H1 (cell line): ENCODE results near the gene TMEM135. TPM values are rescaled to one million over a fixed set of nuclear protein-coding genes. Genes with fewer than 3 reads are reported as not detected.
"Not testable (repeated sequence)": the region's sequence is repeated elsewhere in the genome, so short reads cannot be mapped to it uniquely, and the experiment has no call there.

Experiments used
- CTCF ChIA-PET: fragments of 300-600 bp; sonication (Branson Sonifier 250); formaldehyde crosslinking; loops from one replicate; lab custom pipeline; 2021; ENCODE audit not compliant: partially characterized antibody; lab: Charles Lee
- POLR2A ChIA-PET: fragments of 300-600 bp; sonication (Branson Sonifier 250); formaldehyde crosslinking; loops from one replicate; lab custom pipeline; 2021; ENCODE audit warnings: inconsistent platforms; ENCODE audit not compliant: partially characterized antibody; lab: Charles Lee
- DNase-seq, 2 experiments: peaks; one replicate each; pipeline versions ENCODE4 v3.0.0 to v3.0.0-alpha.2; 2010 to 2022; ENCODE audit warnings: low spot score in 2 of 2, low read depth in 1 of 2, mixed read lengths in 1 of 2
- FAIRE-seq: peaks from 2 replicates; lab custom pipeline; 2011; peaks lifted over from hg19 to GRCh38; lab: Jason Lieb, UNC
- H2AFZ ChIP-seq: 2 replicates; pipeline ENCODE4 v1.8.1; 2012; ENCODE audit warnings: low read length, inconsistent platforms
- H2AK5ac ChIP-seq: 2 replicates; pipeline ENCODE4 v1.6.1; 2013; ENCODE audit warnings: low read depth, low read length
- H2BK120ac ChIP-seq: replicated peaks from 2 replicates; pipeline ENCODE3; 2013; ENCODE audit warnings: low read depth, low read length, inconsistent platforms
- H2BK12ac ChIP-seq: 2 replicates; pipeline ENCODE4 v1.6.1; 2013; ENCODE audit warnings: low read depth, low read length
- H2BK15ac ChIP-seq: 2 replicates; pipeline ENCODE4 v1.6.1; 2013; ENCODE audit warnings: low read length
- H2BK20ac ChIP-seq: 2 replicates; pipeline ENCODE4 v1.6.1; 2013; ENCODE audit warnings: low read length
- H2BK5ac ChIP-seq: 2 replicates; pipeline ENCODE4 v1.6.1; 2013; ENCODE audit warnings: low read depth, low read length
- H3K14ac ChIP-seq: 2 replicates; pipeline ENCODE4 v1.6.1; 2013; ENCODE audit warnings: inconsistent platforms; ENCODE audit not compliant: insufficient read length
- H3K18ac ChIP-seq: 2 replicates; pipeline ENCODE4 v1.6.1; 2013; ENCODE audit warnings: low read length; ENCODE audit errors: extremely low read depth
- H3K23ac ChIP-seq: 2 replicates; pipeline ENCODE4 v1.6.1; 2013; ENCODE audit warnings: inconsistent platforms; ENCODE audit not compliant: insufficient read length
- H3K23me2 ChIP-seq: 2 replicates; pipeline ENCODE4 v1.6.1; 2013; ENCODE audit warnings: low read depth, low read length
- H3K27ac ChIP-seq: 2 replicates; pipeline ENCODE4 v1.6.1; 2011; ENCODE audit warnings: low read depth, low read length, inconsistent platforms
- H3K27me3 ChIP-seq, 4 experiments: replicated peaks in 1 of 4; 1 replicate in 1 of 4; 2 replicates in 3 of 4; pipeline versions ENCODE4 v1.6.1 to v1.8.1; 2011 to 2013; ENCODE audit warnings: low read length in 3 of 4, mild to moderate bottlenecking in 3 of 4, inconsistent platforms in 2 of 4, mixed read lengths in 2 of 4, moderate library complexity in 1 of 4; ENCODE audit not compliant: control insufficient read depth in 3 of 4, insufficient read depth in 3 of 4; ENCODE audit errors: extremely low read depth in 1 of 4
- H3K36me3 ChIP-seq, 4 experiments: 2 replicates each; pipeline versions ENCODE4 v1.6.1 to v1.8.1; 2011 to 2013; ENCODE audit warnings: mild to moderate bottlenecking in 4 of 4, low read length in 3 of 4, moderate library complexity in 2 of 4, control low read depth in 1 of 4, inconsistent platforms in 1 of 4; ENCODE audit not compliant: insufficient read depth in 4 of 4, control insufficient read depth in 2 of 4
- H3K4ac ChIP-seq: replicated peaks from 2 replicates; pipeline ENCODE3; 2013; ENCODE audit warnings: low read length, low read depth, mixed read lengths, inconsistent platforms; ENCODE audit not compliant: insufficient read length
- H3K4me1 ChIP-seq, 4 experiments: replicated peaks in 1 of 4; 1 replicate in 1 of 4; 2 replicates in 3 of 4; pipeline versions ENCODE4 v1.6.1 to v1.8.1; 2011 to 2013; ENCODE audit warnings: low read length in 3 of 4, inconsistent platforms in 2 of 4, mixed read lengths in 1 of 4; ENCODE audit not compliant: insufficient read depth in 4 of 4, control insufficient read depth in 3 of 4
- H3K4me2 ChIP-seq, 2 experiments: 2 replicates each; pipeline versions ENCODE4 v1.6.1 to v1.8.1; 2011 to 2013; ENCODE audit warnings: low read depth in 2 of 2, low read length in 2 of 2, control low read depth in 1 of 2, inconsistent platforms in 1 of 2, mild to moderate bottlenecking in 1 of 2; ENCODE audit not compliant: insufficient read depth in 1 of 2
- H3K4me3 ChIP-seq, 4 experiments: fragments of 200-600, 300-600 bp in 1 of 4; sonication (generic), shearing (Covaris generic), sonication (Bioruptor Twin) in 1 of 4; 2 replicates each; pipeline versions ENCODE4 v1.5.1 to v1.8.1; 2011 to 2016; ENCODE audit warnings: low read length in 4 of 4, low read depth in 3 of 4, control low read depth in 2 of 4, inconsistent platforms in 2 of 4, mild to moderate bottlenecking in 2 of 4, mixed read lengths in 1 of 4, moderate library complexity in 1 of 4; ENCODE audit not compliant: insufficient read depth in 2 of 4; ENCODE audit errors: extremely low read depth in 1 of 4
- H3K56ac ChIP-seq: replicated peaks from 2 replicates; pipeline ENCODE3; 2013; ENCODE audit warnings: low read depth, mild to moderate bottlenecking, mixed read lengths, low read length, inconsistent platforms; ENCODE audit not compliant: insufficient read length
- H3K79me1 ChIP-seq: 2 replicates; pipeline ENCODE4 v1.6.1; 2013; ENCODE audit warnings: low read depth, low read length, control low read depth
- H3K79me2 ChIP-seq, 2 experiments: 2 replicates each; pipeline versions ENCODE4 v1.6.1 to v1.8.1; 2012 to 2013; ENCODE audit warnings: low read length in 2 of 2, mild to moderate bottlenecking in 2 of 2, inconsistent platforms in 1 of 2; ENCODE audit not compliant: insufficient read depth in 2 of 2, control insufficient read depth in 1 of 2
- H3K9ac ChIP-seq, 4 experiments: replicated peaks in 1 of 4; 1 replicate in 1 of 4; 2 replicates in 3 of 4; pipeline versions ENCODE4 v1.6.1 to v1.8.1; 2011 to 2013; ENCODE audit warnings: low read depth in 3 of 4, low read length in 3 of 4, control low read depth in 2 of 4, mild to moderate bottlenecking in 2 of 4, moderate library complexity in 2 of 4, inconsistent platforms in 1 of 4; ENCODE audit errors: extremely low read depth in 1 of 4
- H3K9me3 ChIP-seq, 2 experiments: 2 replicates each; pipeline versions ENCODE4 v1.6.1 to v1.8.1; 2012 to 2013; ENCODE audit warnings: mild to moderate bottlenecking in 2 of 2, moderate library complexity in 2 of 2, control low read depth in 1 of 2, inconsistent platforms in 1 of 2, low read depth in 1 of 2, low read length in 1 of 2, mixed read lengths in 1 of 2; ENCODE audit not compliant: insufficient read depth in 2 of 2
- H4K20me1 ChIP-seq, 2 experiments: replicated peaks in 1 of 2; 2 replicates each; pipeline versions ENCODE3 to v1.8.1; 2011 to 2013; ENCODE audit warnings: inconsistent platforms in 2 of 2, low read length in 2 of 2, mild to moderate bottlenecking in 1 of 2; ENCODE audit not compliant: insufficient read depth in 2 of 2, control insufficient read depth in 1 of 2
- H4K5ac ChIP-seq: 2 replicates; pipeline ENCODE4 v1.6.1; 2013; ENCODE audit warnings: low read length, low read depth, mixed read lengths, inconsistent platforms; ENCODE audit not compliant: insufficient read length
- H4K8ac ChIP-seq: 2 replicates; pipeline ENCODE4 v1.8.0; 2013; ENCODE audit warnings: mild to moderate bottlenecking, moderate library complexity, low read length, inconsistent platforms; ENCODE audit not compliant: insufficient read depth; ENCODE audit errors: extremely low read depth
- H4K91ac ChIP-seq: replicated peaks from 2 replicates; pipeline ENCODE3; 2013; ENCODE audit warnings: low read length, mixed read lengths, inconsistent platforms; ENCODE audit not compliant: insufficient read length
- SIX5 ChIP-seq: IDR thresholded peaks from 2 replicates; pipeline ENCODE4 v1.6.1; 2011; ENCODE audit warnings: mild to moderate bottlenecking, low read depth, low read length
- YY1 ChIP-seq: IDR thresholded peaks from 2 replicates; pipeline ENCODE4 v1.6.1; 2011; ENCODE audit warnings: low read depth, mild to moderate bottlenecking, low read length
- WGBS, 2 experiments: shearing (Covaris generic) in 1 of 2; methylation state at CpG; one replicate each; pipeline versions ENCODE4 v1.1.6 to v1.1.7; 2013 to 2015; ENCODE audit warnings: low lambda C conversion rate in 2 of 2, mixed read lengths in 2 of 2, inconsistent platforms in 1 of 2, low coverage in 1 of 2, missing lambda C conversion rate in 1 of 2; ENCODE audit not compliant: insufficient replicate concordance in 2 of 2, insufficient coverage in 1 of 2, insufficient read length in 1 of 2; ENCODE audit errors: extremely low coverage in 1 of 2, missing lambda C conversion rate in 1 of 2; 5-methylcytosine and 5-hydroxymethylcytosine counted together
- polyA plus RNA-seq, 7 experiments: library from polyadenylated mRNA; depleted of rRNA in 3 of 7; stranded (reverse) in 5 of 7; unstranded in 2 of 7; fragments of >200 nt in 5 of 7; fragments of 200-250 nt in 2 of 7; gene quantifications; 1 replicate in 5 of 7; 2 replicates in 1 of 7; 4 replicates in 1 of 7; pipeline versions ENCODE4 v1.2.1 to v1.2.3, GENCODE V29; 2011 to 2013; ENCODE audit warnings: missing spikeins in 2 of 7, mixed read lengths in 2 of 7
- total RNA-seq: library from RNA; stranded (reverse); fragmentation: NEBNext Ultra II Directional; extraction: Animal tissue kit (Norgen Biotek cat#: 25700); gene quantifications from 2 replicates; pipeline ENCODE4 v1.2.1, GENCODE V29; 2021

TMEM135 gene
- total and polyA plus RNA-seq, 2 of the 8 experiments (the other 6 are each of a cell fraction or from before 2014, with no cell fraction given) = 9.3 to 31.3 TPM

DNA sequence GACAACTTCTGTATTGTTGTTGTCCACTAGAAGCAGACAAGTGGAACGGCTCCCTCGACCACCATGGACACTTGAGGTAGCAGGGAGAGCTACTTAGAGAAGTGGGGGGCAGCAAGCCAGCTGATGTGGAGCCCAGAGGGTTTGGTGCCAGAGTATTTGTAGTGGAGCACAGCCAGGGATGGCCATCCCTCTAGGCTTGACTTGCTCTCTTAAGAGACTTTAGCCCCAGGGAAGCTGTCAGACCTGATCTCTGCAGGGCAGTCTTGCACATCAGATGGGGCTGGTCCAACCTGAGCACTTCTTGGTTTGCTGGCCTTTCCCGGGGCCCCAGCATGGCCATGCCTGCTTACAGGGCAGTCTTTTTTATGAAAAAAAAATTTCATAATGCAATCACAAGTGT is 15.0 kb upstream of the TMEM135 start:
- POLR2A ChIA-PET = no interaction called here
- no peak overlapping the region for H3K4ac ChIP-seq
- no peak overlapping the region for H3K56ac ChIP-seq
- no peak overlapping the region for H3K14ac ChIP-seq
- H4K20me1 ChIP-seq = no peaks in the 10 kb centered on the region
- no peaks in the 10 kb centered on the region for H3K4me1 ChIP-seq
- H3K4me2 ChIP-seq = no peak overlapping the region
- FAIRE-seq (no peak), DNase-seq (no peak)
- no peak overlapping the region for H3K4me3 ChIP-seq
- H3K23me2 ChIP-seq = no peaks in the 10 kb centered on the region
- H3K18ac ChIP-seq = no peak overlapping the region
- H3K79me2 ChIP-seq = no peaks in the 10 kb centered on the region
- H2BK15ac ChIP-seq = no peak overlapping the region
- H3K27me3 ChIP-seq = no peaks in the 10 kb centered on the region
- 75% methylated on average over 3 of the region's 3 CpGs; no CpG with 5 or more reads in 1 of the 2 experiments for WGBS, 2 experiments
- H3K79me1 ChIP-seq = no peaks in the 10 kb centered on the region
- H3K9me3 ChIP-seq = peaks cover 6 to 9% of the 10 kb centered on the region in 2 experiments; a peak in 2 of 4 replicates
- CTCF ChIA-PET = interaction anchor here (0.7 to 1.5 kb wide), 5 partner anchors 10 to 398 kb away, joined by 3 to 4 read pairs (median 3); no protein-coding TSS in a partner anchor
- H2BK120ac ChIP-seq = no peak overlapping the region
- H2BK20ac ChIP-seq = no peak overlapping the region
- H2AFZ ChIP-seq = no peak overlapping the region
- H2AK5ac ChIP-seq = no peak overlapping the region
- no peak overlapping the region for H4K91ac ChIP-seq
- no peak overlapping the region for H2BK12ac ChIP-seq
- no peak overlapping the region for H3K9ac ChIP-seq
- H3K36me3 ChIP-seq = no peaks in the 10 kb centered on the region
- no peak for TF ChIP-seq SIX5
- no peak for TF ChIP-seq YY1
- H2BK5ac ChIP-seq = no peak overlapping the region; the same call in 1 of the 2 replicates
- H4K8ac ChIP-seq = no peak overlapping the region; the same call in 1 of the 2 replicates
- H3K27ac ChIP-seq = no peak overlapping the region
- H4K5ac ChIP-seq = no peak overlapping the region
- no peak overlapping the region for H3K23ac ChIP-seq

GRCh38 chr11:87026415-87026814 is 11.3 kb upstream of the TMEM135 start:
- H4K8ac ChIP-seq, H4K91ac ChIP-seq, H3K4ac ChIP-seq, H3K9ac ChIP-seq, H2BK20ac ChIP-seq, H3K18ac ChIP-seq, H3K79me1 ChIP-seq, DNase-seq, H3K9me3 ChIP-seq, H2BK120ac ChIP-seq, H3K36me3 ChIP-seq, H3K4me3 ChIP-seq, H3K14ac ChIP-seq, H3K4me1 ChIP-seq, H3K27me3 ChIP-seq, H3K23me2 ChIP-seq, H3K56ac ChIP-seq, H3K27ac ChIP-seq, H2BK15ac ChIP-seq, H3K79me2 ChIP-seq, H4K5ac ChIP-seq, FAIRE-seq, H2AK5ac ChIP-seq, H2AFZ ChIP-seq, H4K20me1 ChIP-seq, H3K4me2 ChIP-seq, H2BK12ac ChIP-seq, H3K23ac ChIP-seq, H2BK5ac ChIP-seq, POLR2A ChIA-PET: not testable (repeated sequence)
- WGBS, 2 experiments = 89% methylated on average over 1 of the region's 1 CpG; no CpG with 5 or more reads in 1 of the 2 experiments
- CTCF ChIA-PET = interaction anchor here (0.6 to 1.4 kb wide), 4 partner anchors 11 to 88 kb away, joined by 3 to 5 read pairs (median 4); partner anchors contain the start of gene TMEM135
